Fibroblast of the conjunctiva (primary cell): ENCODE results near the gene KAT2A.

Experiments used
- DNase-seq: peaks from one replicate; pipeline ENCODE4 v3.0.0-alpha.2; 2010; ENCODE audit warnings: low read depth

The KAT2A gene

GRCh38 chr17:42135664-42136653 is 14.8 kb upstream of the KAT2A start:
- DNase-seq: no peak

- DNase-seq: no peak
Measured at GRCh38 chr17:42135151-42135550, 14.0 kb upstream of the KAT2A start.

- DNase-seq: no peak
Measured at GRCh38 chr17:42133461-42134041, 12.4 kb upstream of the KAT2A start.

GRCh38 chr17:42132941-42133340 is 11.8 kb upstream of the KAT2A start:
- no peak for DNase-seq

- DNase-seq: no peak
Measured at GRCh38 chr17:42131981-42132432, 10.8 kb upstream of the KAT2A start.

GRCh38 chr17:42131232-42131631 is 10.1 kb upstream of the KAT2A start:
- no peak for DNase-seq

GRCh38 chr17:42130310-42130936 is 9.3 kb upstream of the KAT2A start:
- no peak for DNase-seq

GRCh38 chr17:42129109-42129837 is 8.1 kb upstream of the KAT2A start:
- DNase-seq: no peak

- DNase-seq: no peak
Measured at GRCh38 chr17:42127414-42127813, 6.2 kb upstream of the KAT2A start.

GRCh38 chr17:42126836-42127235 is 5.7 kb upstream of the KAT2A start:
- no peak for DNase-seq

GRCh38 chr17:42125565-42125964 is 4.4 kb upstream of the KAT2A start:
- DNase-seq: no peak

- DNase-seq: no peak
Measured at GRCh38 chr17:42124256-42124655, 3.1 kb upstream of the KAT2A start.

GRCh38 chr17:42122371-42123303 is 1.5 kb upstream of the KAT2A start, which contains the start of gene HSPB9:
TSS of gene HSPB9 (plus strand) at chr17:42122804. CDS start at chr17:42122851, 47 bp downstream.
- no peak for DNase-seq

GRCh38 chr17:42120161-42120769 is 902 bp downstream of the KAT2A start:
- no peak for DNase-seq

- DNase-seq: no peak
Measured at GRCh38 chr17:42119301-42119700, 1.9 kb downstream of the KAT2A start.

- no peak for DNase-seq
Measured at GRCh38 chr17:42118545-42118944, 2.6 kb downstream of the KAT2A start.

- DNase-seq: no peak
Measured at GRCh38 chr17:42118126-42118510, 3.0 kb downstream of the KAT2A start.

- no peak for DNase-seq
Measured at GRCh38 chr17:42117397-42118125, 3.6 kb downstream of the KAT2A start.

GRCh38 chr17:42116705-42117396 is 4.3 kb downstream of the KAT2A start:
- DNase-seq: peak; percentile 71
